ENCODE results near the gene MRTFB.
"Not testable (repeated sequence)": the region's sequence is repeated elsewhere in the genome, so short reads cannot be mapped to it uniquely, and the experiment has no call there.

The MRTFB gene

GRCh38 chr16:14109077-14109775 is 38.1 kb downstream of the MRTFB start:
- no peak for DNase-seq

GRCh38 chr16:14109782-14110727 is 38.9 kb downstream of the MRTFB start:
- DNase-seq: no peak

GRCh38 chr16:14110728-14111251 is 39.7 kb downstream of the MRTFB start:
- DNase-seq: no peak

- no peak for DNase-seq
Observed at GRCh38 chr16:14111713-14112538, 40.8 kb downstream of the MRTFB start.

GRCh38 chr16:14112539-14112856 is 41.4 kb downstream of the MRTFB start:
- DNase-seq: no peak

- no peak for DNase-seq
Observed at GRCh38 chr16:14113344-14113743, 42.2 kb downstream of the MRTFB start.

GRCh38 chr16:14117051-14117450 is 45.9 kb downstream of the MRTFB start:
- DNase-seq: no peak

- DNase-seq: no peak
Observed at GRCh38 chr16:14119799-14120198, 48.7 kb downstream of the MRTFB start.

GRCh38 chr16:14120335-14120734 is 49.2 kb downstream of the MRTFB start:
- no peak for DNase-seq

- no peak for DNase-seq
Observed at GRCh38 chr16:14121142-14121541, 50.0 kb downstream of the MRTFB start.

- no peak for DNase-seq
Observed at GRCh38 chr16:14121872-14122271, 50.8 kb downstream of the MRTFB start.

GRCh38 chr16:14122430-14122829 is 51.3 kb downstream of the MRTFB start:
- DNase-seq: not testable (repeated sequence)

- no peak for DNase-seq
Observed at GRCh38 chr16:14125000-14125681, 54.0 kb downstream of the MRTFB start.

- no peak for DNase-seq
Observed at GRCh38 chr16:14125708-14126107, 54.6 kb downstream of the MRTFB start.

GRCh38 chr16:14128097-14128496 is 57.0 kb downstream of the MRTFB start:
- no peak for DNase-seq

GRCh38 chr16:14129502-14129901 is 58.4 kb downstream of the MRTFB start:
- no peak for DNase-seq

- DNase-seq: no peak
Observed at GRCh38 chr16:14131774-14132695, 60.9 kb downstream of the MRTFB start.

- DNase-seq: no peak
Observed at GRCh38 chr16:14132696-14133048, 61.6 kb downstream of the MRTFB start.

- no peak for DNase-seq
Observed at GRCh38 chr16:14133907-14134306, 62.8 kb downstream of the MRTFB start.

GRCh38 chr16:14135704-14136103 is 64.6 kb downstream of the MRTFB start:
- no peak for DNase-seq

GRCh38 chr16:14139872-14140271 is 68.8 kb downstream of the MRTFB start:
- DNase-seq: no peak

Measured in activated T-cell treated with anti-CD3 and anti-CD28 coated beads, Interleukin-2, amount 50 U/mL, for 48 hours (primary cell).